SK-N-SH (cell line): Measurements from ENCODE around the gene METTL27. TPM values are rescaled to one million over a fixed set of nuclear protein-coding genes. Genes with fewer than 3 reads are reported as not detected.

Experiments used
- CTCF ChIA-PET: fragments of 300-600, 350-600 bp; formaldehyde crosslinking; extraction: SDS; loops from one replicate; lab custom pipeline; 2021; lab: Yijun Ruan, JAX
- POLR2A ChIA-PET: fragments of 350-600 bp; sonication (Branson Sonifier 250); formaldehyde crosslinking; extraction: SDS; loops from one replicate; lab custom pipeline; 2020; ENCODE audit warnings: antibody characterized with exemption, inconsistent platforms; lab: Yijun Ruan, JAX
- DNase-seq: peaks from one replicate; pipeline ENCODE4 v3.0.0; 2012
- H2AFZ ChIP-seq: fragments of 200-600 bp; sonication (generic); 2 replicates; pipeline ENCODE4 v1.8.1; 2016; ENCODE audit warnings: antibody characterized with exemption, mild to moderate bottlenecking, low read depth
- H3F3A ChIP-seq: fragments of 200-600 bp; sonication (generic); replicated peaks from 2 replicates; pipeline ENCODE3; 2016; ENCODE audit warnings: antibody characterized with exemption, mild to moderate bottlenecking; ENCODE audit not compliant: insufficient read depth
- H3K27ac ChIP-seq, 2 experiments: fragments of 200-500 bp in 1 of 2; fragments of 200-600 bp in 1 of 2; sonication (Bioruptor generic) in 1 of 2; sonication (generic), shearing (Covaris generic) in 1 of 2; 2 replicates each; pipeline versions ENCODE4 v1.5.1 to v1.6.1; 2014 to 2016; ENCODE audit warnings: low read depth in 2 of 2, inconsistent platforms in 1 of 2, low read length in 1 of 2, mild to moderate bottlenecking in 1 of 2, mixed read lengths in 1 of 2
- H3K27me3 ChIP-seq: fragments of 200-600 bp; sonication (generic), shearing (Covaris generic); 2 replicates; pipeline ENCODE4 v1.6.1; 2016; ENCODE audit warnings: mixed run types; ENCODE audit not compliant: insufficient read depth
- H3K36me3 ChIP-seq, 2 experiments: fragments of 200-500 bp in 1 of 2; fragments of 200-600 bp in 1 of 2; sonication (Bioruptor generic) in 1 of 2; sonication (generic) in 1 of 2; replicated peaks in 1 of 2; 2 replicates each; pipeline versions ENCODE3 to v1.5.1; 2014 to 2016; ENCODE audit warnings: low read length in 1 of 2, mild to moderate bottlenecking in 1 of 2; ENCODE audit not compliant: insufficient read depth in 2 of 2, control insufficient read depth in 1 of 2
- H3K4me1 ChIP-seq, 2 experiments: fragments of 200-500 bp in 1 of 2; fragments of 200-600 bp in 1 of 2; sonication (Bioruptor generic) in 1 of 2; sonication (generic), shearing (Covaris generic) in 1 of 2; 2 replicates each; pipeline versions ENCODE4 v1.5.1 to v1.6.1; 2014 to 2016; ENCODE audit warnings: low read depth in 1 of 2, low read length in 1 of 2, mixed run types in 1 of 2; ENCODE audit not compliant: insufficient read depth in 2 of 2, control insufficient read depth in 1 of 2
- H3K4me2 ChIP-seq: fragments of 200-600 bp; sonication (generic), shearing (Covaris generic); 2 replicates; pipeline ENCODE4 v1.6.1; 2017; ENCODE audit warnings: mixed run types
- H3K4me3 ChIP-seq, 2 experiments: fragments of 200-500 bp in 1 of 2; fragments of 200-600 bp in 1 of 2; sonication (Bioruptor generic) in 1 of 2; sonication (generic), shearing (Covaris generic) in 1 of 2; 2 replicates each; pipeline versions ENCODE4 v1.5.1 to v1.8.1; 2014 to 2016; ENCODE audit warnings: low read depth in 2 of 2, inconsistent platforms in 1 of 2, low read length in 1 of 2, mild to moderate bottlenecking in 1 of 2, mixed read lengths in 1 of 2, moderate library complexity in 1 of 2
- H3K79me2 ChIP-seq: fragments of 200-600 bp; sonication (generic); 2 replicates; pipeline ENCODE4 v1.8.1; 2017; ENCODE audit warnings: mild to moderate bottlenecking; ENCODE audit not compliant: insufficient read depth
- H3K9ac ChIP-seq: fragments of 200-600 bp; sonication (generic); 2 replicates; pipeline ENCODE4 v1.6.1; 2017; ENCODE audit warnings: mixed run types
- H3K9me2 ChIP-seq: fragments of 200-600 bp; sonication (generic); 2 replicates; pipeline ENCODE4 v1.6.1; 2017; ENCODE audit warnings: mixed run types
- H3K9me3 ChIP-seq: fragments of 200-600 bp; sonication (generic); 2 replicates; pipeline ENCODE4 v1.6.1; 2017; ENCODE audit warnings: mixed run types, mild to moderate bottlenecking, moderate library complexity
- H4K20me1 ChIP-seq: fragments of 200-600 bp; sonication (generic); 2 replicates; pipeline ENCODE4 v1.6.1; 2017; ENCODE audit warnings: mild to moderate bottlenecking, mixed run types; ENCODE audit not compliant: insufficient read depth
- EP300 ChIP-seq, 2 experiments: IDR thresholded peaks; 2 replicates each; pipeline versions ENCODE4 v1.4.0 to v1.6.1; 2012; ENCODE audit warnings: borderline replicate concordance in 1 of 2, low read depth in 1 of 2, low read length in 1 of 2
- GATA2 ChIP-seq: sonication (generic); formaldehyde crosslinking; IDR thresholded peaks from 2 replicates; pipeline ENCODE4 v1.5.0; 2020; ENCODE audit warnings: mild to moderate bottlenecking, missing genetic modification reagents
- NFIC ChIP-seq: IDR thresholded peaks from 2 replicates; pipeline ENCODE4 v1.4.0; 2012; ENCODE audit warnings: borderline replicate concordance
- NRF1 ChIP-seq: IDR thresholded peaks from 2 replicates; pipeline ENCODE4 v1.6.1; 2012; ENCODE audit warnings: low read depth, mild to moderate bottlenecking, low read length
- POLR2AphosphoS5 ChIP-seq: IDR thresholded peaks from 2 replicates; pipeline ENCODE4 v1.6.1; 2012; ENCODE audit warnings: low read depth, low read length
- RAD21 ChIP-seq: IDR thresholded peaks from 2 replicates; pipeline ENCODE4 v1.6.1; 2012; ENCODE audit warnings: mild to moderate bottlenecking, low read length
- RFX5 ChIP-seq: IDR thresholded peaks from 2 replicates; pipeline ENCODE4 v1.6.1; 2012; ENCODE audit warnings: mild to moderate bottlenecking, improper control_type of control experiment, low read length
- RXRA ChIP-seq: IDR thresholded peaks from 2 replicates; pipeline ENCODE4 v1.4.0; 2012; ENCODE audit warnings: low read depth, mild to moderate bottlenecking, borderline replicate concordance
- TAF1 ChIP-seq: IDR thresholded peaks from 2 replicates; pipeline ENCODE4 v1.6.1; 2012; ENCODE audit warnings: low read depth, mild to moderate bottlenecking, low read length, moderate library complexity, borderline replicate concordance
- TCF12 ChIP-seq: IDR thresholded peaks from 2 replicates; pipeline ENCODE4 v1.4.0; 2012
- TEAD4 ChIP-seq: IDR thresholded peaks from 2 replicates; pipeline ENCODE4 v1.4.0; 2012; ENCODE audit warnings: mild to moderate bottlenecking, borderline replicate concordance; ENCODE audit not compliant: insufficient read depth
- WGBS: methylation state at CpG from one replicate; pipeline ENCODE4 v1.1.6; 2017; ENCODE audit warnings: low lambda C conversion rate; 5-methylcytosine and 5-hydroxymethylcytosine counted together
- polyA plus RNA-seq, 3 experiments: library from polyadenylated mRNA; depleted of rRNA; stranded (reverse); fragments of >200 nt; gene quantifications; 2 replicates each; pipeline ENCODE4 v1.2.3, GENCODE V29; 2012
- TF ChIP-seq, protein P1 (sequence below): IDR thresholded peaks from 2 replicates; pipeline ENCODE4 v1.4.0; 2012; ENCODE audit warnings: low read depth, borderline replicate concordance
- TF ChIP-seq, protein P2 (sequence below): IDR thresholded peaks from 2 replicates; pipeline ENCODE4 v1.4.0; 2012; ENCODE audit warnings: low read depth, borderline replicate concordance
- TF ChIP-seq, protein P3 (sequence below): fragments of 150-350 bp; IDR thresholded peaks from 2 replicates; pipeline ENCODE4 v1.6.1; 2017; ENCODE audit warnings: antibody characterized with exemption, low read length, low read depth, borderline replicate concordance

The METTL27 gene
- polyA plus RNA-seq, 1 of the 3 experiments (the other 2 are of a cell fraction), result 3.1 TPM

DNA sequence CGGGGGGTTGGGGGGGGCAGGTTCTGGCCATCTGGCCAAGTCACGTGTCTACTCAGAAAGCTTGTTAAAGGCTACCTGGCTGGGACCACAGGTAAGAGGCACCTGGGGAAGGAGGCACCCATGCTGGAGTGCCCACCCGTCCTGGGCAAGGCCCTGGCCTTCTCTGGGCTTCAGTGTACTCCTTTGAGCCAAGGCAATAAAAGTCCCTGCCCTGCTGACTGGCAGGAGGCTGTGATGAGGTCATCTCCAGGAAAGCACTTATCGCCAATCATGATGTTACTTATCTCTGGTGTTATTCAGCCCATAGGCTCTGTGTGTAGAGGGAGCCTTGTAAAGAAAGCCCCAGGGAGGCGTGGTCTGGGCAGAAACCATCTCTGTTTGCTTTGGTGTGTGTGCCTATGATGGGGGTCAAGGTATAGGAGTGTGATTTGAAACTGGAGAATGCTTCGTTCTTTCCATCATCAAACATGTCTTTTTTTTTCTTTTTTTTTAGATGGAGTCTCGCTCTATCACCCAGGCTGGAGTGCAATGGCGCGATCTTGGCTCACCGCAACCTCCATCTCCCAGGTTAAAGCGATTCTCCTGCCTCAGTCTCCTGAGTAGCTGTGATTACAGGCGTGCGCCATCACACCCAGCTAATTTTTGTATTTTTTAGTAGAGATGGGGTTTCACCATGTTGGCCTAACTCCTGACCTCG lies 14.1 kb downstream of the METTL27 start (continued):
- TF ChIP-seq RFX5, result 0 out of 2 replicates have a peak, but pooled peaks have one; percentile 32
- TF ChIP-seq, all 33 proteins: peak for 10

DNA sequence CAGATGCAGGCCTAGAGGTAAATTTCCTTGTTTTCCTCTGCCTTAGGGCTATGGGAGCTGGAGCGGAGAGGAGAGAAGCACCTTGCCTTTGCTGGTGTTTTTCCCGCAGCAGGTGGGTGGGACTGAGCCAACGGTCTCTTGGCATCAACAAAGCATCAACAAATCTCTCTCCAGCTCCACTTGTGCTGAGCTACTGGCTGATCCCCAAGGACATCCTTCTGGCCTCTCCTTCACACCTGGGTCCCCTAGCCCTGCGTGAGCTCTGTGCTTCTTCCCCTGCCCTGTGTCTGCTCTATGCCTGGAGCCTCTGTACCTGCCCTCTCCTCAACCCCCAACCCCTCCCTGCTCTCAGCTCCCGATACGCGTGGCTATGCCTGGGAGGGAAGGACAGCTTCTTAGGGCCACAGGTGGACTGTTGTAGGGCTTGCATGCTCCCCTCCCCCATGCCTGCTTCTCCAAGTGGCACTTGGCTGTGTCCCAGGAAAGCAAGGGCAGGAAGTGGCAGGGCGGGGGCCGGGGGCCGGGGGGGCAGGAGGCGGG lies 14.7 kb downstream of the METTL27 start:
- Histone ChIP-seq H3K27me3 (no peaks in the 10 kb centered on the region), H3K4me2 (0 out of 2 replicates have a peak overlapping the region, but pooled peaks have one; percentile 52), H3K27ac (peak overlapping the region; percentile 5 to 94; a peak in 3 of 4 replicates), H3K9ac (no peak overlapping the region), H4K20me1 (no peaks in the 10 kb centered on the region), H3F3A (peaks cover 28% of the 10 kb centered on the region), H3K4me3 (no peak overlapping the region; a peak in 1 of 4 replicates), H3K4me1 (peaks cover 26 to 60% of the 10 kb centered on the region in 2 experiments), H3K79me2 (no peaks in the 10 kb centered on the region), H3K36me3 (no peaks in the 10 kb centered on the region), H3K9me2 (no peaks in the 10 kb centered on the region), H3K9me3 (no peaks in the 10 kb centered on the region), H2AFZ (no peak overlapping the region)
- CTCF ChIA-PET, result interaction anchor here (0.5 to 6.3 kb wide), 13 partner anchors 9 to 380 kb away, joined by 3 to 48 read pairs (median 5); partner anchors contain the start of gene METTL27
- peak; percentile 88 for DNase-seq
- TF ChIP-seq NFIC (peak; percentile 44), RAD21 (peak; percentile 19; the same call in 1 of the 2 replicates), TCF12 (peak; percentile 24), NRF1 (no peak)
- TF ChIP-seq, protein P1, sequence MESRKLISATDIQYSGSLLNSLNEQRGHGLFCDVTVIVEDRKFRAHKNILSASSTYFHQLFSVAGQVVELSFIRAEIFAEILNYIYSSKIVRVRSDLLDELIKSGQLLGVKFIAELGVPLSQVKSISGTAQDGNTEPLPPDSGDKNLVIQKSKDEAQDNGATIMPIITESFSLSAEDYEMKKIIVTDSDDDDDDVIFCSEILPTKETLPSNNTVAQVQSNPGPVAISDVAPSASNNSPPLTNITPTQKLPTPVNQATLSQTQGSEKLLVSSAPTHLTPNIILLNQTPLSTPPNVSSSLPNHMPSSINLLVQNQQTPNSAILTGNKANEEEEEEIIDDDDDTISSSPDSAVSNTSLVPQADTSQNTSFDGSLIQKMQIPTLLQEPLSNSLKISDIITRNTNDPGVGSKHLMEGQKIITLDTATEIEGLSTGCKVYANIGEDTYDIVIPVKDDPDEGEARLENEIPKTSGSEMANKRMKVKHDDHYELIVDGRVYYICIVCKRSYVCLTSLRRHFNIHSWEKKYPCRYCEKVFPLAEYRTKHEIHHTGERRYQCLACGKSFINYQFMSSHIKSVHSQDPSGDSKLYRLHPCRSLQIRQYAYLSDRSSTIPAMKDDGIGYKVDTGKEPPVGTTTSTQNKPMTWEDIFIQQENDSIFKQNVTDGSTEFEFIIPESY, result no peak
- POLR2A ChIA-PET, result interaction anchor here (1.2 to 2.4 kb wide), 3 partner anchors 10 to 16 kb away, joined by 3 to 10 read pairs (median 6); partner anchors contain the start of gene METTL27
- WGBS, result 37% methylated on average over 7 of the region's 11 CpGs

DNA sequence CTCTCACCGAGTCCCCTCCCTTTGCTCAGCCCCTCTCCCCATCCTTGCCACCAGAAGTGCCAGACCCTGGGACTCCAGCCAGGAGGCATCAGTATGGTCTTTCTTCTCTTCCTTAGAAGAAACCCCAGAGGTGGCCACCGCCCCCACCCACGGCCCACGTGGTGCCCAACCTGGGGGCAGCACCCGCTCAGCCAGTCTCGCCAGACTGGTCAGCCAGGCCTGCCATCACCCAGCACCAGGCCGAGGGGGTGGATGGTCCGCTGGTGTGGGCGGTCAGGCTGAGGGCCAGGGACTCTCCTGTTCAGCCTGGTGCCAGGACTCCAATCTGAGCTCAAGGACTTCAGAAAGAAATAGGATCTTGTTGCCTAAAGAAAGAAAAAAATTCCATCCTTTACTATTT lies 17.3 kb downstream of the METTL27 start:
- TF ChIP-seq TAF1, result no peak
- TF ChIP-seq POLR2AphosphoS5, result no peak
- TF ChIP-seq TCF12, result no peak
- no peak for TF ChIP-seq NRF1
- TF ChIP-seq, protein P2, sequence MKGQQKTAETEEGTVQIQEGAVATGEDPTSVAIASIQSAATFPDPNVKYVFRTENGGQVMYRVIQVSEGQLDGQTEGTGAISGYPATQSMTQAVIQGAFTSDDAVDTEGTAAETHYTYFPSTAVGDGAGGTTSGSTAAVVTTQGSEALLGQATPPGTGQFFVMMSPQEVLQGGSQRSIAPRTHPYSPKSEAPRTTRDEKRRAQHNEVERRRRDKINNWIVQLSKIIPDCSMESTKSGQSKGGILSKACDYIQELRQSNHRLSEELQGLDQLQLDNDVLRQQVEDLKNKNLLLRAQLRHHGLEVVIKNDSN, result no peak
- no peak for TF ChIP-seq GATA2
- TF ChIP-seq, protein P3, sequence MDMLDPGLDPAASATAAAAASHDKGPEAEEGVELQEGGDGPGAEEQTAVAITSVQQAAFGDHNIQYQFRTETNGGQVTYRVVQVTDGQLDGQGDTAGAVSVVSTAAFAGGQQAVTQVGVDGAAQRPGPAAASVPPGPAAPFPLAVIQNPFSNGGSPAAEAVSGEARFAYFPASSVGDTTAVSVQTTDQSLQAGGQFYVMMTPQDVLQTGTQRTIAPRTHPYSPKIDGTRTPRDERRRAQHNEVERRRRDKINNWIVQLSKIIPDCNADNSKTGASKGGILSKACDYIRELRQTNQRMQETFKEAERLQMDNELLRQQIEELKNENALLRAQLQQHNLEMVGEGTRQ, result no peak
- no peak for TF ChIP-seq RXRA
- TF ChIP-seq EP300 (IDR thresholded peaks at IDR 0.05; ENCODE audit: borderline replicate concordance in 1 of 2, low read depth in 1 of 2, low read length in 1 of 2), result no peak
- TF ChIP-seq TEAD4, result no peak
- TF ChIP-seq, all 33 proteins: peak for 0
- no peak overlapping the region for H2AFZ ChIP-seq
- H3K27ac ChIP-seq, result no peak overlapping the region
- no peak overlapping the region for H3K9ac ChIP-seq
- ChIA-PET POLR2A (no interaction called here), CTCF (interaction anchor here (1.3 to 6.3 kb wide), 6 partner anchors 10 to 201 kb away, joined by 3 to 48 read pairs (median 30); partner anchors contain the start of gene METTL27)
- H3K27me3 ChIP-seq, result no peaks in the 10 kb centered on the region
- H3K4me1 ChIP-seq, result peaks cover 19 to 46% of the 10 kb centered on the region in 2 experiments
- no peaks in the 10 kb centered on the region for H3K36me3 ChIP-seq
- no peak overlapping the region for H3K4me3 ChIP-seq
- no peaks in the 10 kb centered on the region for H3K9me2 ChIP-seq
- DNase-seq, result no peak
- no peak overlapping the region for H3K4me2 ChIP-seq
- no peaks in the 10 kb centered on the region for H3K79me2 ChIP-seq
- 94% methylated on average over 9 of the region's 9 CpGs for WGBS
- no peaks in the 10 kb centered on the region for H3K9me3 ChIP-seq
- H4K20me1 ChIP-seq, result no peaks in the 10 kb centered on the region
- H3F3A ChIP-seq, result peaks cover 38% of the 10 kb centered on the region
